H9 (cell line): Measurements from ENCODE around the gene RAB26. TPM values are rescaled to one million over a fixed set of nuclear protein-coding genes. Genes with fewer than 3 reads are reported as not detected.
A peak's percentile ranks its signal among the peaks of the same experiment; 100 is the strongest.

Experiments used
- DNase-seq: peaks from one replicate; pipeline ENCODE4 v3.0.0-alpha.2; 2017
- H2AFZ ChIP-seq: one replicate; pipeline ENCODE4 v1.6.1; 2013; ENCODE audit warnings: mild to moderate bottlenecking, low read length, control low read depth, moderate library complexity
- H2AK5ac ChIP-seq: 2 replicates; pipeline ENCODE4 v1.6.1; 2013; ENCODE audit warnings: low read length, control low read depth, mixed read lengths; ENCODE audit not compliant: insufficient read length
- H2BK120ac ChIP-seq: one replicate; pipeline ENCODE4 v1.6.1; 2013; ENCODE audit warnings: low read depth, mild to moderate bottlenecking, low read length, control low read depth, inconsistent platforms; ENCODE audit not compliant: poor library complexity, severe bottlenecking
- H2BK12ac ChIP-seq: 2 replicates; pipeline ENCODE4 v1.6.1; 2013; ENCODE audit warnings: low read length, control low read depth, mixed read lengths, low read depth; ENCODE audit not compliant: insufficient read length
- H2BK15ac ChIP-seq: 2 replicates; pipeline ENCODE4 v1.6.1; 2013; ENCODE audit warnings: low read depth, low read length, control low read depth
- H2BK20ac ChIP-seq: one replicate; pipeline ENCODE4 v1.6.1; 2013; ENCODE audit warnings: low read depth, mild to moderate bottlenecking, low read length, control low read depth, inconsistent platforms; ENCODE audit not compliant: poor library complexity, severe bottlenecking
- H2BK5ac ChIP-seq: 2 replicates; pipeline ENCODE4 v1.6.1; 2013; ENCODE audit warnings: low read length, control low read depth, mixed read lengths; ENCODE audit not compliant: insufficient read length
- H3K14ac ChIP-seq: 2 replicates; pipeline ENCODE4 v1.6.1; 2013; ENCODE audit warnings: low read length, control low read depth; ENCODE audit not compliant: insufficient read depth
- H3K18ac ChIP-seq: 2 replicates; pipeline ENCODE4 v1.6.1; 2013; ENCODE audit warnings: low read depth, mild to moderate bottlenecking, mixed read lengths, low read length, control low read depth; ENCODE audit not compliant: insufficient read length
- H3K23ac ChIP-seq: 2 replicates; pipeline ENCODE4 v1.6.1; 2013; ENCODE audit warnings: low read length, control low read depth, mixed read lengths, low read depth; ENCODE audit not compliant: insufficient read length
- H3K23me2 ChIP-seq: 2 replicates; pipeline ENCODE4 v1.6.1; 2013; ENCODE audit warnings: low read depth, mild to moderate bottlenecking, mixed read lengths, low read length, control low read depth; ENCODE audit not compliant: insufficient read length, poor library complexity, severe bottlenecking
- H3K27ac ChIP-seq: 2 replicates; pipeline ENCODE4 v1.5.1; 2013; ENCODE audit warnings: low read length, control low read depth, mixed read lengths, low read depth; ENCODE audit not compliant: insufficient read length
- H3K27me3 ChIP-seq: 2 replicates; pipeline ENCODE4 v1.6.1; 2013; ENCODE audit warnings: low read length, control low read depth, inconsistent platforms; ENCODE audit not compliant: insufficient read depth
- H3K4ac ChIP-seq: 2 replicates; pipeline ENCODE4 v1.6.1; 2013; ENCODE audit warnings: low read depth, mild to moderate bottlenecking, control low read depth, inconsistent platforms, low read length, moderate library complexity
- H3K4me1 ChIP-seq: 2 replicates; pipeline ENCODE4 v1.6.1; 2013; ENCODE audit warnings: low read length, control low read depth, inconsistent platforms; ENCODE audit not compliant: insufficient read depth
- H3K4me2 ChIP-seq: 2 replicates; pipeline ENCODE4 v1.6.1; 2013; ENCODE audit warnings: low read length, control low read depth, mixed read lengths; ENCODE audit not compliant: insufficient read length, insufficient read depth
- H3K56ac ChIP-seq: 2 replicates; pipeline ENCODE4 v1.6.1; 2013; ENCODE audit warnings: low read depth, mild to moderate bottlenecking, mixed read lengths, low read length, control low read depth; ENCODE audit not compliant: insufficient read length
- H3K79me1 ChIP-seq: 2 replicates; pipeline ENCODE4 v1.6.1; 2013; ENCODE audit warnings: low read depth, mild to moderate bottlenecking, moderate library complexity, low read length, control low read depth, inconsistent platforms; ENCODE audit not compliant: insufficient read depth, poor library complexity, severe bottlenecking
- H3K79me2 ChIP-seq: 2 replicates; pipeline ENCODE4 v1.6.1; 2013; ENCODE audit warnings: low read length, control low read depth, inconsistent platforms; ENCODE audit not compliant: insufficient read depth
- H3K9ac ChIP-seq: 2 replicates; pipeline ENCODE4 v1.6.1; 2013; ENCODE audit warnings: low read length, control low read depth, mixed read lengths; ENCODE audit not compliant: insufficient read length; ENCODE audit errors: extremely low read depth
- H3K9me3 ChIP-seq: one replicate; pipeline ENCODE4 v1.6.1; 2013; ENCODE audit warnings: low read depth, low read length, inconsistent platforms; ENCODE audit not compliant: control insufficient read depth
- H3T11ph ChIP-seq: one replicate; pipeline ENCODE4 v1.6.1; 2013; ENCODE audit warnings: mild to moderate bottlenecking, low read length, control low read depth, inconsistent platforms
- H4K20me1 ChIP-seq: one replicate; pipeline ENCODE4 v1.6.1; 2013; ENCODE audit not compliant: control insufficient read depth, insufficient read length, insufficient read depth
- H4K5ac ChIP-seq: 2 replicates; pipeline ENCODE4 v1.6.1; 2013; ENCODE audit warnings: low read depth, mild to moderate bottlenecking, mixed read lengths, low read length, control low read depth; ENCODE audit not compliant: insufficient read length
- H4K8ac ChIP-seq: replicated peaks from 2 replicates; pipeline ENCODE4 v1.6.1; 2013; ENCODE audit warnings: low read length, control low read depth, mixed read lengths, low read depth; ENCODE audit not compliant: insufficient read length
- H4K91ac ChIP-seq: 2 replicates; pipeline ENCODE4 v1.6.1; 2013; ENCODE audit warnings: low read depth, mild to moderate bottlenecking, moderate library complexity, mixed read lengths, low read length, control low read depth; ENCODE audit not compliant: insufficient read length
- H3K27ac Mint-ChIP-seq, 3 experiments: 2 replicates in 2 of 3; 3 replicates in 1 of 3; pipeline ENCODE4 v1.8.0; 2020 to 2021; ENCODE audit warnings: mixed read lengths in 3 of 3, mild to moderate bottlenecking in 1 of 3, moderate library complexity in 1 of 3
- H3K27me3 Mint-ChIP-seq: 2 replicates; pipeline ENCODE4 v1.8.0; 2021; ENCODE audit warnings: low read depth, mild to moderate bottlenecking, moderate library complexity, mixed read lengths
- H3K36me3 Mint-ChIP-seq, 3 experiments: 2 replicates in 2 of 3; 3 replicates in 1 of 3; pipeline ENCODE4 v1.8.0; 2020 to 2021; ENCODE audit warnings: low read depth in 3 of 3, mixed read lengths in 3 of 3; ENCODE audit not compliant: insufficient read depth in 1 of 3
- H3K4me1 Mint-ChIP-seq, 2 experiments: 2 replicates each; pipeline ENCODE4 v1.8.0; 2020; ENCODE audit warnings: mixed read lengths in 2 of 2
- H3K4me3 Mint-ChIP-seq, 2 experiments: 2 replicates in 1 of 2; 3 replicates in 1 of 2; pipeline ENCODE4 v1.8.0; 2020 to 2021; ENCODE audit warnings: mild to moderate bottlenecking in 2 of 2, mixed read lengths in 2 of 2, moderate library complexity in 1 of 2
- H3K9me3 Mint-ChIP-seq, 2 experiments: 2 replicates in 1 of 2; 3 replicates in 1 of 2; pipeline ENCODE4 v1.8.0; 2020; ENCODE audit warnings: mild to moderate bottlenecking in 2 of 2, mixed read lengths in 2 of 2, moderate library complexity in 1 of 2
- WGBS: extraction: QIAGEN DNeasy Blood & Tissue Kit; methylation state at CpG from one replicate; pipeline ENCODE4 v1.1.7; 2013; ENCODE audit warnings: missing lambda C conversion rate, low lambda C conversion rate, mixed read lengths; ENCODE audit not compliant: insufficient read length; ENCODE audit errors: extremely low coverage; 5-methylcytosine and 5-hydroxymethylcytosine counted together
- total RNA-seq: library from RNA; stranded (reverse); gene quantifications from 2 replicates; pipeline ENCODE4 v1.2.1, GENCODE V29; 2021
- TF ChIP-seq, protein P1 (sequence below): fragments of 200-600 bp; sonication (generic); conservative IDR thresholded peaks from 3 replicates; pipeline ENCODE4 v1.8.0; 2021; ENCODE audit warnings: antibody characterized with exemption, mild to moderate bottlenecking

RAB26 gene
- total RNA-seq, 1 experiment from 2014 or later: 2.4 TPM

DNA sequence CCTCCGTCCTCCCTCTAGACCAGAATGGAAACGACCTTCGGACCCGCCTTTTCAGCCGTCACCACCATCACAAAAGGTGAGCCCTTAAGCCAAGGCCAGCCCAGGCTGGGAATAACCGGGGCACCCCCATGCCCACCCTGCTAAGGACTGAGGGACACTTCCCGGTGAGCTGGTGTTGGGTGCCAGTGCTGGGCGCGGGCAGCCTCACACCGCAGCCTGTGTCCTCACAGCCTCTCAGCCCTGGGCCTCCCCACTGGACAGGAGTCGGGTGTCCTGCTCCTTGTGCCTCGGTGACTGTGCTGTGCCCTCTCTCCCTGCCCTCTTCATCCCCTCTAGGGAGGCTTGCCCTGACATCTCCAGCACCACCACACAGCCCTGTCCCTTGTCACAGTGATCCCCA is 17.4 kb downstream of the RAB26 start:
- H2AFZ ChIP-seq: no peak overlapping the region
- peaks cover 2% of the 10 kb centered on the region for H4K20me1 ChIP-seq
- H3K56ac ChIP-seq: no peak overlapping the region
- DNase-seq: no peak
- H4K8ac ChIP-seq: no peak overlapping the region
- no peak overlapping the region for H2BK120ac ChIP-seq
- no peak overlapping the region for H3K4me2 ChIP-seq
- H3K23me2 ChIP-seq: no peaks in the 10 kb centered on the region
- H2BK20ac ChIP-seq: no peak overlapping the region
- no peak overlapping the region for H2BK5ac ChIP-seq
- Mint-ChIP-seq H3K4me1 (no peaks in the 10 kb centered on the region), H3K27ac (peak overlapping the region; percentile 49 to 85 (median 52); a peak in 3 of 7 replicates), H3K4me3 (no peak overlapping the region), H3K27me3 (no peaks in the 10 kb centered on the region), H3K36me3 (peaks cover 9 to 31% (median 31%) of the 10 kb centered on the region in 3 experiments), H3K9me3 (no peaks in the 10 kb centered on the region)
- no peak overlapping the region for H3K23ac ChIP-seq
- H3K14ac ChIP-seq: no peak overlapping the region
- no peak overlapping the region for H3K27ac ChIP-seq
- H3K4me1 ChIP-seq: no peaks in the 10 kb centered on the region
- no peak overlapping the region for H4K5ac ChIP-seq
- TF ChIP-seq, protein P1, sequence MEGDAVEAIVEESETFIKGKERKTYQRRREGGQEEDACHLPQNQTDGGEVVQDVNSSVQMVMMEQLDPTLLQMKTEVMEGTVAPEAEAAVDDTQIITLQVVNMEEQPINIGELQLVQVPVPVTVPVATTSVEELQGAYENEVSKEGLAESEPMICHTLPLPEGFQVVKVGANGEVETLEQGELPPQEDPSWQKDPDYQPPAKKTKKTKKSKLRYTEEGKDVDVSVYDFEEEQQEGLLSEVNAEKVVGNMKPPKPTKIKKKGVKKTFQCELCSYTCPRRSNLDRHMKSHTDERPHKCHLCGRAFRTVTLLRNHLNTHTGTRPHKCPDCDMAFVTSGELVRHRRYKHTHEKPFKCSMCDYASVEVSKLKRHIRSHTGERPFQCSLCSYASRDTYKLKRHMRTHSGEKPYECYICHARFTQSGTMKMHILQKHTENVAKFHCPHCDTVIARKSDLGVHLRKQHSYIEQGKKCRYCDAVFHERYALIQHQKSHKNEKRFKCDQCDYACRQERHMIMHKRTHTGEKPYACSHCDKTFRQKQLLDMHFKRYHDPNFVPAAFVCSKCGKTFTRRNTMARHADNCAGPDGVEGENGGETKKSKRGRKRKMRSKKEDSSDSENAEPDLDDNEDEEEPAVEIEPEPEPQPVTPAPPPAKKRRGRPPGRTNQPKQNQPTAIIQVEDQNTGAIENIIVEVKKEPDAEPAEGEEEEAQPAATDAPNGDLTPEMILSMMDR: no peak
- no CpG with 5 or more reads among the region's 12 CpGs for WGBS
- no peak overlapping the region for H2BK12ac ChIP-seq
- no peaks in the 10 kb centered on the region for H3K9me3 ChIP-seq
- peaks cover 10% of the 10 kb centered on the region; the same call in 1 of the 2 replicates for H3K79me2 ChIP-seq
- H3K4ac ChIP-seq: no peak overlapping the region
- H3K18ac ChIP-seq: no peak overlapping the region
- H3K27me3 ChIP-seq: no peaks in the 10 kb centered on the region
- no peak overlapping the region for H4K91ac ChIP-seq
- H2BK15ac ChIP-seq: no peak overlapping the region; the same call in 1 of the 2 replicates
- H3T11ph ChIP-seq: no peak overlapping the region
- H3K9ac ChIP-seq: no peak overlapping the region
- H2AK5ac ChIP-seq: no peak overlapping the region
- no peaks in the 10 kb centered on the region for H3K79me1 ChIP-seq
